ENCODE data around the gene CDH13. TPM values are rescaled to one million over a fixed set of nuclear protein-coding genes. Genes with fewer than 3 reads are reported as not detected.

CDH13 gene
- total and polyA plus RNA-seq, 9 of the 15 experiments (the other 6 are each of a cell fraction or from before 2014, with no cell fraction given) = 0.03 TPM; not detected in 8

DNA sequence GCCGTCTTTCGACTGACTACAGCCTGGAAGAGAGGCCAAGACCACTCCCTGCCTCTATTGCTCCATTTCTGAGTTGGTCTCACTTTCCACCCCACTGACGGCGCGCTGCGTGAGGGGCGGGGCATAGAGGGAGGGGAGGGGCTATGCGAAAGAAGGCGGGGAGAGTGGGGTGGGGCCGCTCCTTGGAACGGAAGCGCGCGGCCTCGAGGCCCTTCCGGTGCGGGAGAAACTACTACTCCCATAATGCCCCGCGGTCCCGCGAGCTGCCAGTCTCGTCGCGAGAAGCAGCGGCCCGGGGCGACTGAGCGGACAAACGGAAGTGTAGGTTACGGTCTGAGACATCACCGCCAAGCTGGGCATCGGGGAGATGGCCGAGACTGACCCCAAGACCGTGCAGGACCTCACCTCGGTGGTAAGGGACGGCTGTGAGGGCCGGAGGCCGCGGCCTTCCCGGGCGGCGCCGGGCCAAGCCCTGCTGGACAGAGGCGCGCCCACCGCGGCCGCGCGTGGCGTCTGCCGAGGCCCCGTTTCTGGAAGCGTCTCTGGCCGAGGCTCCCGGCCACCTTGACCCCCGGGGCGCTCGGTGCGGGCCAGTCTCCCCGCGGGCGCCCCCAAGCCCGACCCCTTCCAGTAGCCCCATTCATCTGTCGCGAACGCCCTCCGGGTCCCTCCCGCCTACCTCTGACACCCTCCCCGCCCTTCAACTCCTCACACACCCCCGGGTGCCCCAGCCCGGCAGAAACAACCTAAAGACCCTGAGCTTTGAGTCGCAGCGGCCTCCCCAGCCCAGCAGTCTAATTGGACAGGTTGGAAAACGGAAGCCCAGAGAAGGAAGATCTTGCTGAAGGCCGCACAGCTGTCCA, 1181.2 kb downstream of the CDH13 start, which contains the start of gene HSBP1 (continued):
- TF ChIP-seq, protein P1, sequence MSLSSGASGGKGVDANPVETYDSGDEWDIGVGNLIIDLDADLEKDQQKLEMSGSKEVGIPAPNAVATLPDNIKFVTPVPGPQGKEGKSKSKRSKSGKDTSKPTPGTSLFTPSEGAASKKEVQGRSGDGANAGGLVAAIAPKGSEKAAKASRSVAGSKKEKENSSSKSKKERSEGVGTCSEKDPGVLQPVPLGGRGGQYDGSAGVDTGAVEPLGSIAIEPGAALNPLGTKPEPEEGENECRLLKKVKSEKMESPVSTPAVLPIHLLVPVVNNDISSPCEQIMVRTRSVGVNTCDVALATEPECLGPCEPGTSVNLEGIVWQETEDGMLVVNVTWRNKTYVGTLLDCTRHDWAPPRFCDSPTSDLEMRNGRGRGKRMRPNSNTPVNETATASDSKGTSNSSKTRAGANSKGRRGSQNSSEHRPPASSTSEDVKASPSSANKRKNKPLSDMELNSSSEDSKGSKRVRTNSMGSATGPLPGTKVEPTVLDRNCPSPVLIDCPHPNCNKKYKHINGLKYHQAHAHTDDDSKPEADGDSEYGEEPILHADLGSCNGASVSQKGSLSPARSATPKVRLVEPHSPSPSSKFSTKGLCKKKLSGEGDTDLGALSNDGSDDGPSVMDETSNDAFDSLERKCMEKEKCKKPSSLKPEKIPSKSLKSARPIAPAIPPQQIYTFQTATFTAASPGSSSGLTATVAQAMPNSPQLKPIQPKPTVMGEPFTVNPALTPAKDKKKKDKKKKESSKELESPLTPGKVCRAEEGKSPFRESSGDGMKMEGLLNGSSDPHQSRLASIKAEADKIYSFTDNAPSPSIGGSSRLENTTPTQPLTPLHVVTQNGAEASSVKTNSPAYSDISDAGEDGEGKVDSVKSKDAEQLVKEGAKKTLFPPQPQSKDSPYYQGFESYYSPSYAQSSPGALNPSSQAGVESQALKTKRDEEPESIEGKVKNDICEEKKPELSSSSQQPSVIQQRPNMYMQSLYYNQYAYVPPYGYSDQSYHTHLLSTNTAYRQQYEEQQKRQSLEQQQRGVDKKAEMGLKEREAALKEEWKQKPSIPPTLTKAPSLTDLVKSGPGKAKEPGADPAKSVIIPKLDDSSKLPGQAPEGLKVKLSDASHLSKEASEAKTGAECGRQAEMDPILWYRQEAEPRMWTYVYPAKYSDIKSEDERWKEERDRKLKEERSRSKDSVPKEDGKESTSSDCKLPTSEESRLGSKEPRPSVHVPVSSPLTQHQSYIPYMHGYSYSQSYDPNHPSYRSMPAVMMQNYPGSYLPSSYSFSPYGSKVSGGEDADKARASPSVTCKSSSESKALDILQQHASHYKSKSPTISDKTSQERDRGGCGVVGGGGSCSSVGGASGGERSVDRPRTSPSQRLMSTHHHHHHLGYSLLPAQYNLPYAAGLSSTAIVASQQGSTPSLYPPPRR (CRISPR knock-in tag; IDR thresholded peaks at IDR 0.05; ENCODE audit: borderline replicate concordance) = no peak
- TF ChIP-seq TEAD1 (CRISPR knock-in tag; IDR thresholded peaks at IDR 0.05) = peak in 1 of 2 experiments; percentile 46; a peak in 1 of 4 replicates
- TF ChIP-seq RFX5 (IDR thresholded peaks at IDR 0.05; ENCODE audit: low read depth, low read length) = no peak
- TF ChIP-seq HINFP (tag; conservative IDR thresholded peaks at IDR 0.05; ENCODE audit: low read depth) = no peak
- TF ChIP-seq, protein P2, sequence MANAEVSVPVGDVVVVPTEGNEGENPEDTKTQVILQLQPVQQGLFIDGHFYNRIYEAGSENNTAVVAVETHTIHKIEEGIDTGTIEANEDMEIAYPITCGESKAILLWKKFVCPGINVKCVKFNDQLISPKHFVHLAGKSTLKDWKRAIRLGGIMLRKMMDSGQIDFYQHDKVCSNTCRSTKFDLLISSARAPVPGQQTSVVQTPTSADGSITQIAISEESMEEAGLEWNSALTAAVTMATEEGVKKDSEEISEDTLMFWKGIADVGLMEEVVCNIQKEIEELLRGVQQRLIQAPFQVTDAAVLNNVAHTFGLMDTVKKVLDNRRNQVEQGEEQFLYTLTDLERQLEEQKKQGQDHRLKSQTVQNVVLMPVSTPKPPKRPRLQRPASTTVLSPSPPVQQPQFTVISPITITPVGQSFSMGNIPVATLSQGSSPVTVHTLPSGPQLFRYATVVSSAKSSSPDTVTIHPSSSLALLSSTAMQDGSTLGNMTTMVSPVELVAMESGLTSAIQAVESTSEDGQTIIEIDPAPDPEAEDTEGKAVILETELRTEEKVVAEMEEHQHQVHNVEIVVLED (CRISPR knock-in tag; IDR thresholded peaks at IDR 0.05) = peak; percentile 38; the same call in 1 of the 2 replicates
- peak; percentile 42; the same call in 1 of the 2 replicates for TF ChIP-seq ESRRA (IDR thresholded peaks at IDR 0.05; ENCODE audit: borderline replicate concordance, low read depth)
- TF ChIP-seq, protein P3, sequence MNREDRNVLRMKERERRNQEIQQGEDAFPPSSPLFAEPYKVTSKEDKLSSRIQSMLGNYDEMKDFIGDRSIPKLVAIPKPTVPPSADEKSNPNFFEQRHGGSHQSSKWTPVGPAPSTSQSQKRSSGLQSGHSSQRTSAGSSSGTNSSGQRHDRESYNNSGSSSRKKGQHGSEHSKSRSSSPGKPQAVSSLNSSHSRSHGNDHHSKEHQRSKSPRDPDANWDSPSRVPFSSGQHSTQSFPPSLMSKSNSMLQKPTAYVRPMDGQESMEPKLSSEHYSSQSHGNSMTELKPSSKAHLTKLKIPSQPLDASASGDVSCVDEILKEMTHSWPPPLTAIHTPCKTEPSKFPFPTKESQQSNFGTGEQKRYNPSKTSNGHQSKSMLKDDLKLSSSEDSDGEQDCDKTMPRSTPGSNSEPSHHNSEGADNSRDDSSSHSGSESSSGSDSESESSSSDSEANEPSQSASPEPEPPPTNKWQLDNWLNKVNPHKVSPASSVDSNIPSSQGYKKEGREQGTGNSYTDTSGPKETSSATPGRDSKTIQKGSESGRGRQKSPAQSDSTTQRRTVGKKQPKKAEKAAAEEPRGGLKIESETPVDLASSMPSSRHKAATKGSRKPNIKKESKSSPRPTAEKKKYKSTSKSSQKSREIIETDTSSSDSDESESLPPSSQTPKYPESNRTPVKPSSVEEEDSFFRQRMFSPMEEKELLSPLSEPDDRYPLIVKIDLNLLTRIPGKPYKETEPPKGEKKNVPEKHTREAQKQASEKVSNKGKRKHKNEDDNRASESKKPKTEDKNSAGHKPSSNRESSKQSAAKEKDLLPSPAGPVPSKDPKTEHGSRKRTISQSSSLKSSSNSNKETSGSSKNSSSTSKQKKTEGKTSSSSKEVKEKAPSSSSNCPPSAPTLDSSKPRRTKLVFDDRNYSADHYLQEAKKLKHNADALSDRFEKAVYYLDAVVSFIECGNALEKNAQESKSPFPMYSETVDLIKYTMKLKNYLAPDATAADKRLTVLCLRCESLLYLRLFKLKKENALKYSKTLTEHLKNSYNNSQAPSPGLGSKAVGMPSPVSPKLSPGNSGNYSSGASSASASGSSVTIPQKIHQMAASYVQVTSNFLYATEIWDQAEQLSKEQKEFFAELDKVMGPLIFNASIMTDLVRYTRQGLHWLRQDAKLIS (CRISPR knock-in tag; IDR thresholded peaks at IDR 0.05) = no peak
- TF ChIP-seq CXXC5 (CRISPR knock-in tag; IDR thresholded peaks at IDR 0.05) = peak; percentile 81
- TF ChIP-seq RFX1 (IDR thresholded peaks at IDR 0.05) = no peak
- TF ChIP-seq CREB3L1 (IDR thresholded peaks at IDR 0.05; ENCODE audit: borderline replicate concordance, low read depth) = peak; percentile 92

All from K562 (cell line).